OCI-LY3 (cell line): ENCODE data around the gene MCOLN2.

Experiments used
- EZH2phosphoT487 ChIP-seq: fragments of 200-600 bp; shearing (Covaris generic); IDR thresholded peaks from 2 replicates; pipeline ENCODE4 v1.6.1; 2018; ENCODE audit warnings: antibody characterized with exemption, mixed run types, low read depth
- TF ChIP-seq, protein P1 (sequence below): fragments of 200-600, 300-600 bp; sonication (generic); IDR thresholded peaks from 2 replicates; pipeline ENCODE4 v1.5.1; 2014; ENCODE audit warnings: antibody characterized with exemption, low read length, low read depth

GRCh38 chr1:84889437-84889836, 107.5 kb downstream of the MCOLN2 start:
- TF ChIP-seq, protein P1, sequence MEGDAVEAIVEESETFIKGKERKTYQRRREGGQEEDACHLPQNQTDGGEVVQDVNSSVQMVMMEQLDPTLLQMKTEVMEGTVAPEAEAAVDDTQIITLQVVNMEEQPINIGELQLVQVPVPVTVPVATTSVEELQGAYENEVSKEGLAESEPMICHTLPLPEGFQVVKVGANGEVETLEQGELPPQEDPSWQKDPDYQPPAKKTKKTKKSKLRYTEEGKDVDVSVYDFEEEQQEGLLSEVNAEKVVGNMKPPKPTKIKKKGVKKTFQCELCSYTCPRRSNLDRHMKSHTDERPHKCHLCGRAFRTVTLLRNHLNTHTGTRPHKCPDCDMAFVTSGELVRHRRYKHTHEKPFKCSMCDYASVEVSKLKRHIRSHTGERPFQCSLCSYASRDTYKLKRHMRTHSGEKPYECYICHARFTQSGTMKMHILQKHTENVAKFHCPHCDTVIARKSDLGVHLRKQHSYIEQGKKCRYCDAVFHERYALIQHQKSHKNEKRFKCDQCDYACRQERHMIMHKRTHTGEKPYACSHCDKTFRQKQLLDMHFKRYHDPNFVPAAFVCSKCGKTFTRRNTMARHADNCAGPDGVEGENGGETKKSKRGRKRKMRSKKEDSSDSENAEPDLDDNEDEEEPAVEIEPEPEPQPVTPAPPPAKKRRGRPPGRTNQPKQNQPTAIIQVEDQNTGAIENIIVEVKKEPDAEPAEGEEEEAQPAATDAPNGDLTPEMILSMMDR: no peak
- no peak for TF ChIP-seq EZH2phosphoT487
